Activated T-helper 1 cell treated with Interleukin-2 at 50 U/mL for 16 hours (primary cell): ENCODE measurements around the gene AIFM1.

Source experiments
- DNase-seq: peaks from one replicate; pipeline ENCODE4 v3.0.0-alpha.2; 2020; ENCODE audit warnings: low read depth

The AIFM1 gene

GRCh38 chrX:130170752-130171445, 5.3 kb upstream of the AIFM1 start:
- peak; percentile 42 for DNase-seq

DNA sequence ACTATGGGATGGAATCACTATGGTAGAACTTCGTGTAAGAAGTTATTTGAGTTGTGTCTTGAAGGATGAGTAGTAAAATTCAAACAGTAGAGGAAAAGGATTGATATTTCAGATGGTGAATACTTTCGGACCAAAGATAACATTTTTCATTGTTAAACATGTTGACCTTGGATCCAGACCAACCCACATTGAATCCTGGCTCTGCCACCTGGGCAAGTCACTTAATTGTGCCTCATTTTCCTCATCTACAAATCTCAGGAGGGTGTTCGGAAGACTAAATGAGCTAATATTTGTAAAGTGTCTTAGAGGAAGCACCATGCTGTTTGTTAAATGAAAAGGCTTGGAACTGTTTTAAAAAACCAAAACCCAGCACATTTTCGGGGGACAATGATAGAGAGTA, 1.4 kb upstream of the AIFM1 start:
- no peak for DNase-seq

GRCh38 chrX:130166503-130166777, 799 bp upstream of the AIFM1 start:
- no peak for DNase-seq

DNA sequence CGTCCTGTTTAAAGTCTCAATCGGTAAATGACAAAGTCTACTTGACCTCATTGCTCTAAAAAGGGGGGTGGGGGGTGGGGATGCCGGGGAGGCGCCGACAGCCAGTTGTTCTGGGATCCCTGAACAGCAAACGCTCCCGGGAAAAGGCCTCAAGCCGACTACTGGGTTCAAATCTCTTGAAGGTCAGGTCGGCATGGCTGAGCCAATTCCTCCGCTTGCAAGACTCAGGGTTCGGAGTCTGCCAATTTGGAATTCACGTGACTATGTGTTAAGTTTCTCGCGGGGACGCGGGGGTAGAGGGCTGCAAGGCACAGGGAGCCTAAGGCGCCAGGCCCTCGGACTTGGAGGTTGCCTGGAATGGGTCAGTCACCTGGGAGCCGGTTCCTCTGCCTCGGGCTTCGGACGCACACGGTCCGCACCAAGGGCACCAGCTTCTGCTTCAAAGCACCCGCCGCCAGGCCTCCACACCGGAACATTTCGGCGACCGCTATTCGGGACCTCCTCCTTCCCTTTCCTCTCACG, 399 bp downstream of the AIFM1 start:
- DNase-seq: no peak

DNA sequence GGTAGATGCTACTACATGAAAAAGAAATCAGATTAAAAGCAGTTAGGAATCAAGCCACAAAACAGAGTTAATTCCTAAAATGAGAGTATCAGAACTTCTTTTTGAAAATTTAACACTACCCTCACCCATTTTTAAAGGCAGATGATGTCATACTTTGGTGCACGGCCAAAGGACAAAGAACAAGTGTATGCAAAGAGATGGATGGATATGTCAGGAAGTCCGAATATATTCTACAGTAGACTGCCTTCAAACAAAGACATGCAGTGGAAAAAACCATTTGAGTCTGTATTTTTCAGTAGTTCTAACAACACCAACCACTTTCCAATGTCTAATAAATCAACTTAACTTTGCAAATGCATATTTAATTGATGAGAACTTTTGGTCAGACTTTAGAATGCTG, 2.2 kb downstream of the AIFM1 start:
- no peak for DNase-seq

GRCh38 chrX:130162094-130162735, 3.4 kb downstream of the AIFM1 start:
- no peak for DNase-seq

DNA sequence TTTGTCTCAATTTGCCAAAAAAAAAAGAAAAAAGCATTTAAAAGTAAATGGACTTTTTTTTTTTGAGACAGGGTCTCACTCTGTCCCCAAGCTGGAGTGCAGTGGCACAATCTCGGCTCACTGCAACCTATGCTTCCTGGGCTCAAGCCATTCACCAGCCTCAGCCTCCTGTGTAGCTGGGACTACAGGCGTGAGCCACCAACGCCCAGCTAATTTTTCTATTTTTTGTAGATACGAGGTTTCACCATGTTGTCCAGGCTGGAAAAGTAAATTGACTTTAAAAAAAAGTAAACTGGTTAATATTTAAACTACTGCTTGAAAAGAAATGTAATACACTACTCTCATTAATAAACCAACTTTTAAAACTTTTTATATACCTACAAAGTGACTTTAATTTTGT, 5.9 kb downstream of the AIFM1 start:
- no peak for DNase-seq

DNA sequence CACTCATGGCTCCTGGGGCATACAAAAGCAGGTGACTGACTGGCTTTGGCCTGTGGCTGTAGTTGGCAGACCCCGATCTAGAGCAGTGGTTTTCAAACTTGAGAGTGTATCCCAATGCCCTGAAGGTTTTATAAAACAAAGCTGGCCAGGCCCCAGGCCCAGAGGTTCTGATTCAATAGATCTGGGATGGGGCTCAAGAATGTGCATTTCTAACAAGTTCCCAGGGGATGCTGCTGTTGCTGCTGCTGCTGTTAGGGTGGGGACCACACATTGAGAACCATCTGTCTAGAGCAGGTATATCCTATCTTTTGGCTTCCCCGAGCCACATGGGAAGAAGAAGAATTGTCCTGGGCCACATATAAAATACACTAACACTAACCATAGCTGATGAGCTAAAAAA, 7.3 kb downstream of the AIFM1 start:
- DNase-seq: no peak

DNA sequence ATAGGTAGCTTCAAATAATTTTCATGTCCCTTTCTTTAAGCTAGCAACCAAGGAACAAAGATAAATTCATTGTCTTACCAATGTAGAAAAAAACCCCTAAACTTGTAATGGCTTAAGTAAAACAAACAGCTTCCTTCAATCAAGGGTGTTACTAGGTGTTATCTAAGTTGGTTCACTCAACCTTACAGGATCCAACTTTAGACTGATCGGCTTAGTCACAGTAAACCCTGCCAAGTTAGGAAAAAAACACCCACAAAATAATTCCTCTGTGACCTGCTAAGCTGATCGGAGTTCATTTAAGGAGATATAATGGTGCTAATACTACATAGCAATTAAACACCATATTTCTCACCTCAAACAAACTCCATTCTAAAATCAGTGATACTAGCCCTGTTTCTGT, 10.1 kb downstream of the AIFM1 start:
- DNase-seq: no peak

DNA sequence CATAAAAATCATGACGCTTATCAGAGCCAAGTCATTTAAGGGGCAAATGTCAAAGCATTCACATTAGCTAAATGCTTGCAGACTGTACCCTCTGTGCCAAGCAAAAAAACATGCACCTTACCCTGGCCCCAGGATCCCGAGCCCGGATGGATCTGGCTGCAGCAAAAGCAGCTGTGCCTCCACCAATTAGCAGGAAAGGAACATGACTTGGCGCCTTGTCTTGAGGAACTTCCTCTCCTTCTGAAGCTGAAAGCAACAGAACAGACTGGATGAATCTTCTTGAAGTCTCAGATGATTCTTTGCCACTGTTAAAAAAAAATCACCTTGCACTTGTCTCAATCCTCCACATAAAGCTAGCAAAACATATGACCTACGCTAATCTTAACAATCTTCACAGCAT, 18.0 kb downstream of the AIFM1 start:
- DNase-seq: no peak

GRCh38 chrX:130145123-130145522, 20.5 kb downstream of the AIFM1 start:
- no peak for DNase-seq

DNA sequence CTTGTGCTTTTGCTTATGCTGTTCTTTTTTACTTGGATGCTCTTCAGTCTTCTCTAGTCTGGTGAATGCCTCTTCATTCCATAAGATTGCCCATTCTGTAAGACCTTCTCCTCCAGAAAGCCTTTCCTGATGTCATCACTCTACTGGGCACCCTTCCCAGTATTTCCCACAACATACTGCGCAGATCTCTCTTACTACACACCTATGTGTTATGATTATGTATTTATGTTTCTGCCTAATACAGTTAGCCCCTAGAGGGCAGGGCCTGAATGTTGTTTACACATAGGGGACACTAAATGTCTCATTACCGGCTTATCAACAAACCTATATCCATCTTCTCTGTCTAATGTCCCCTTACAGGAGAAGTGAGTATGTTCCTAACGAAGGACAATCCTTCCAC, 21.1 kb downstream of the AIFM1 start:
- no peak for DNase-seq

- no peak for DNase-seq
Measured at GRCh38 chrX:130139474-130140201, 26.0 kb downstream of the AIFM1 start.

DNA sequence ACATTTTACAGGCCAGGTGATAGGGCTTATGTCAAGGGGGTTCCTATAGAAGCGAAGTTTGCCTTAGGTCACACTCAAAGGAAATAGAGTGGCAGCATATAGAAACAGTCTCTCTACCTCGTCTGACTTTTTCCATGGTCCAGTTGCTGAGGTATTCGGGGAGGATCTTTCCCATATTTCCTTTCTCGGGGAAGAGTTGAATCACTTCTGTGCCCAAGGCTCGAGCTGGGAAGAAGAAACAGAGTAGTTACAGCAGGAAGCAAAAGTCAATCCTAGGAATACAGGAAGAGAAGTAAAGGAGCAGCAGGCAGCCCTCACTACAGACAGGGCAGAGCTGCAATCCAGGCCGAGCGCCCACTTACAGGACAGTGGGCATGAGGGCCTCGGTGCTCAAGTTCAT, 28.7 kb downstream of the AIFM1 start:
- no peak for DNase-seq

DNA sequence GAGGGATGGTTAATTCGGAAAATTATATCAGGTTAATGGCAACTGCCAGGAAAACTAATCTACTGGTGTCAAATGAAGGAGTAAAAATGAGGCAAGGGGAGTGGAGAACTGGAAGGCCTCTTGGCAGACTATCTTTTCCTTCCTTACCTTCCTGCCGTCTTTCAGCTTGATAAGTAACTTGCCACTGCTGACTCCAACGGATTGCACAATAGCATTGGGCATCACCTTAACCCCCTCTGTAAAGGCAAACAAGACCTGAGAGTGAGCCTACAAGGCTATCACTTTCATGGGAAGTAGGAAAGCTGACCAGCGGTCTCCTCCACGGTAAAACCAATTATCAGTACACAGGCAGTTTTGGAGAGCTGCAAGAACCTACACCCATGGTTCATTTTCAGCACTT, 29.1 kb downstream of the AIFM1 start:
- no peak for DNase-seq

GRCh38 chrX:130130990-130131389, 34.7 kb downstream of the AIFM1 start:
- no peak for DNase-seq

- DNase-seq: no peak
Measured at GRCh38 chrX:130125091-130125874, 40.4 kb downstream of the AIFM1 start.

DNA sequence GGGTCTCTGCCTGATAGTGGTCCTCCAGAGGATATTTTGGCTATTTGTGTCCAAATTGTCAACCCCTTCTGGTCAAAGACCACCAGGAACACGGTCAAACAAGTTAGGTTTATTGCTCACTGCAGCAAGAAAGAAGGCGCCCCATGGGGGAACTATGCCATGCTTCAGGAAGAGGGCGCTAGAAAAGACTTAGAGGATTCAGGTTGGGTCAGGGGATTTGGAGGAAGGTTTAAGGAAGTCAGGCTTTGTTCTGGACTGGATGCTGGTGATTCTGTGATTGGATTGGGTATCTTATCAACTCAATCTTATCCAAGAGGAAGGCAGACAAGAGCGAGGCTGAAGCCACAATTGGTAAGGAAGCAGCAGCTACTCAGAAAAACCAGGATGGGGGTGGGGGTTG, 41.1 kb downstream of the AIFM1 start:
- no peak for DNase-seq

DNA sequence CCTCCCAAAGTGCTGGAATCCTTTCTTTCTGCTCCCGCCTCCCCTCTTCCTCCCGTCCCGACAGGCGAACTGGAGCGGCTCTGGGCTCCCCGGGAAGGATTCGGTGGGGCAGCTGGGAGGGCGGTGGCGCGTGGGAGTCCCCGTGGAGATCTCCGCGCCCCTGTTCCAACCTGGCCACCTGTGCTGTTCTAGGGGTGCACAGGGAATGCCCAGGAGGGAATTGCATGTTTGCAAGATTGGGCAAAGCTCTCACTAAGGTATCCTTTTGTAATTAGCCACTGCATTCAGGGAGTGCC, 44.2 kb downstream of the AIFM1 start:
- no peak for DNase-seq

GRCh38 chrX:130120746-130121504, 44.7 kb downstream of the AIFM1 start:
- DNase-seq: peak; percentile 47

DNA sequence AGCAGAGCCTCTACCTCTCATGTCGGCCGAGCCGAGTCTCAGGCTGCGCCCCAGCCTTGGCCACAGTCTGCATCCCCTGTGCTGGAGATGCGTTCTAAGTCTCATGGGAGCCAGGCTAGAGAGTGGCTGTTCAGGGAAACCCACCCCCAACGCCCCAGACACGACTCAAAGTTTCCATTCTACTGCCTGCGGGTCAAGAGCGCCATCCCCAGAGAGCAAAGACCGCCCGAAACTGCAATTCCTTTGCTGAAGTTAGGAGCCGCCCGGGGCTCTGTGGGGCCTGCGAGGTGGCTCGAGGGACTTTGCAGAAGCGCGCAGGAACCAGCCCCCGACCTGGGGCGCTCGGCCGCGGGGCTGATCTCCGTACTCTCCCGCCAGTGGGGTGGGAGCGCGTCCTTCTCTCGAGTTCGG, 45.3 kb downstream of the AIFM1 start:
- no peak for DNase-seq

GRCh38 chrX:130119312-130119898, 46.2 kb downstream of the AIFM1 start:
- DNase-seq: no peak
